DND-41 (cell line): ENCODE results near the gene NFATC2IP.

Experiments
- ATAC-seq: fragments of 200-7000 bp; cut with Tn5 transposase; 3 replicates; pipeline ENCODE4 v1.9.1; 2021; ENCODE audit warnings: low read depth; ENCODE audit not compliant: insufficient read depth
- DNase-seq: peaks from one replicate; pipeline ENCODE4 v3.0.0-alpha.2; 2020
- H2AFZ ChIP-seq: 2 replicates; pipeline ENCODE4 v1.6.0; 2012; ENCODE audit warnings: low read depth, low read length
- H3K27ac ChIP-seq: 2 replicates; pipeline ENCODE4 v1.5.1; 2012; ENCODE audit warnings: low read length, inconsistent platforms
- H3K27me3 ChIP-seq: fragments of 200-600 bp; sonication (generic); 2 replicates; pipeline ENCODE4 v1.6.0; 2012; ENCODE audit warnings: low read length, mild to moderate bottlenecking, inconsistent platforms; ENCODE audit not compliant: insufficient read depth, poor library complexity
- H3K36me3 ChIP-seq: 2 replicates; pipeline ENCODE4 v1.5.1; 2012; ENCODE audit warnings: low read length, inconsistent platforms; ENCODE audit not compliant: insufficient read depth
- H3K4me1 ChIP-seq: 2 replicates; pipeline ENCODE4 v1.5.1; 2012; ENCODE audit warnings: mild to moderate bottlenecking, low read length; ENCODE audit not compliant: insufficient read depth
- H3K4me2 ChIP-seq: 2 replicates; pipeline ENCODE4 v1.6.0; 2012; ENCODE audit warnings: mild to moderate bottlenecking, moderate library complexity, low read length, inconsistent platforms; ENCODE audit not compliant: insufficient read depth
- H3K4me3 ChIP-seq, 2 experiments: fragments of 200-600 bp in 1 of 2; shearing (Covaris generic) in 1 of 2; 2 replicates each; pipeline ENCODE4 v1.5.1; 2012 to 2016; ENCODE audit warnings: inconsistent platforms in 2 of 2, low read length in 2 of 2, mild to moderate bottlenecking in 2 of 2, low read depth in 1 of 2, moderate library complexity in 1 of 2
- H3K79me2 ChIP-seq: 2 replicates; pipeline ENCODE4 v1.6.0; 2012; ENCODE audit warnings: low read length, inconsistent platforms; ENCODE audit not compliant: insufficient read depth
- H3K9ac ChIP-seq: 2 replicates; pipeline ENCODE4 v1.6.0; 2012; ENCODE audit warnings: low read depth, mild to moderate bottlenecking, inconsistent platforms, low read length, moderate library complexity
- H3K9me3 ChIP-seq: 2 replicates; pipeline ENCODE4 v1.5.1; 2012; ENCODE audit warnings: low read length, moderate library complexity, mild to moderate bottlenecking, inconsistent platforms; ENCODE audit not compliant: insufficient read depth, severe bottlenecking
- H4K20me1 ChIP-seq: 2 replicates; pipeline ENCODE4 v1.6.0; 2012; ENCODE audit warnings: low read length; ENCODE audit not compliant: insufficient read depth
- EZH2 ChIP-seq: IDR thresholded peaks from 3 replicates; pipeline ENCODE4 v1.6.1; 2012; ENCODE audit warnings: borderline replicate concordance, low read depth, mild to moderate bottlenecking, moderate library complexity, low read length, inconsistent platforms; ENCODE audit not compliant: severe bottlenecking
- TF ChIP-seq, protein P1 (sequence below): IDR thresholded peaks from 2 replicates; pipeline ENCODE4 v1.5.1; 2012; ENCODE audit warnings: borderline replicate concordance, low read length, moderate library complexity, mild to moderate bottlenecking; ENCODE audit not compliant: poor library complexity, severe bottlenecking; ENCODE audit errors: extremely low read depth

Gene NFATC2IP

DNA sequence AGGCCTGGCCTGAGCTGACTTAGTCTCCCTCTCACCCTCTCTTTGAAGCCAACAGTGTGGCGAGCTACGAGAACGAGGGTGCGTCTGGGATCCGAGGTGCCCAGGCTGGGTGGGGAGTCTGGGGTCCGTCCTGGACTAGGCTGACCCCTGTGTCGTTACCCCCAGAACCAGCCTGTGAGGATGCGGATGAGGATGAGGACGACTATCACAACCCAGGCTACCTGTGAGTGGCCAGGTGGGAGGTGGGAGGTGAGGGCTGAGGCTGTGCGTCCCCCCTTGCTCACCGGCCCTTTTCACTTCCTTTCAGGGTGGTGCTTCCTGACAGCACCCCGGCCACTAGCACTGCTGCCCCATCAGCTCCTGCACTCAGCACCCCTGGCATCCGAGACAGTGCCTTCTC, 35.8 kb downstream of the NFATC2IP start:
- Histone ChIP-seq H3K4me1 (peaks cover 27% of the 10 kb centered on the region), H3K27me3 (no peaks in the 10 kb centered on the region), H3K27ac (no peak overlapping the region), H4K20me1 (no peaks in the 10 kb centered on the region), H3K4me2 (no peak overlapping the region), H3K4me3 (no peak overlapping the region), H2AFZ (no peak overlapping the region), H3K9ac (no peak overlapping the region), H3K36me3 (peaks cover 43% of the 10 kb centered on the region), H3K9me3 (no peaks in the 10 kb centered on the region), H3K79me2 (no peaks in the 10 kb centered on the region)
- TF ChIP-seq, protein P1, sequence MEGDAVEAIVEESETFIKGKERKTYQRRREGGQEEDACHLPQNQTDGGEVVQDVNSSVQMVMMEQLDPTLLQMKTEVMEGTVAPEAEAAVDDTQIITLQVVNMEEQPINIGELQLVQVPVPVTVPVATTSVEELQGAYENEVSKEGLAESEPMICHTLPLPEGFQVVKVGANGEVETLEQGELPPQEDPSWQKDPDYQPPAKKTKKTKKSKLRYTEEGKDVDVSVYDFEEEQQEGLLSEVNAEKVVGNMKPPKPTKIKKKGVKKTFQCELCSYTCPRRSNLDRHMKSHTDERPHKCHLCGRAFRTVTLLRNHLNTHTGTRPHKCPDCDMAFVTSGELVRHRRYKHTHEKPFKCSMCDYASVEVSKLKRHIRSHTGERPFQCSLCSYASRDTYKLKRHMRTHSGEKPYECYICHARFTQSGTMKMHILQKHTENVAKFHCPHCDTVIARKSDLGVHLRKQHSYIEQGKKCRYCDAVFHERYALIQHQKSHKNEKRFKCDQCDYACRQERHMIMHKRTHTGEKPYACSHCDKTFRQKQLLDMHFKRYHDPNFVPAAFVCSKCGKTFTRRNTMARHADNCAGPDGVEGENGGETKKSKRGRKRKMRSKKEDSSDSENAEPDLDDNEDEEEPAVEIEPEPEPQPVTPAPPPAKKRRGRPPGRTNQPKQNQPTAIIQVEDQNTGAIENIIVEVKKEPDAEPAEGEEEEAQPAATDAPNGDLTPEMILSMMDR: no peak
- no peak for TF ChIP-seq EZH2
- DNase-seq (no peak), ATAC-seq (no peak)

DNA sequence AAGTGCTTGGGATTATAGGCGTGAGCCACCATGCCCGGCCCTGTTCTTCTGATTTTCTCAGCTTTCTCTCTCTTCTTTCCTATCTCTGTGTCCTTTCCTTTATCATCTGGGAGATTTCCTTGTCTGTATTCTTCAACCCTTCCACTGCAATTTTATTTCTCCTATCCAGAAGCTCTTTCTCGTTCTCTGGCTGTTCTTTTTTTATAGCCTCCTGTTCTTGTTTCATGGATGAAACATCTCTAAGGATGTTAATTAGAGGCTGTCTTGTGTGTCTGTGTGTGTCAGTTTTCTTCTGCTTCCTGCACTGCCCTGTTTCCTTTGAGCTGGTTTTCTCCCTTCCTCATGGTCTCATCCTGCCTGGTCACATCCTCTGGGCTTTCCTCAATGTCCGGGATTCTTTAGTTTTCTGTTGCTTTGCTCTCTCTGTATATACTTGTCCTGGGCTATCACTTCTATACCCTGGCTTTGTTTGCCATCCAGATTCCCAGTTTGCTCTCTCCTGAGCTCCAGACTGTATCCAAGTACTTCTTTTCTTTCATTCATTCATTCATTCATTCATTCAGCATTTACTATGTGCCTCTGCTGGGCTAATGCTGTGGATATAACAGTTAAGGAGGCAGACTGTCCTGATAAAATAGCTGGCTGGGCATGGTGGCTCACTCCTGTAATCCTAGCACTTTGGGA, 36.6 kb downstream of the NFATC2IP start:
- Histone ChIP-seq H3K27me3 (no peaks in the 10 kb centered on the region), H2AFZ (no peak overlapping the region), H3K4me1 (peaks cover 27% of the 10 kb centered on the region), H3K4me2 (no peak overlapping the region), H3K27ac (no peak overlapping the region), H3K4me3 (no peak overlapping the region), H3K9ac (no peak overlapping the region), H3K79me2 (no peaks in the 10 kb centered on the region), H3K36me3 (peaks cover 35% of the 10 kb centered on the region), H4K20me1 (no peaks in the 10 kb centered on the region), H3K9me3 (no peaks in the 10 kb centered on the region)
- TF ChIP-seq, protein P1: no peak
- TF ChIP-seq EZH2: no peak
- DNase-seq (no peak), ATAC-seq (no peak)

DNA sequence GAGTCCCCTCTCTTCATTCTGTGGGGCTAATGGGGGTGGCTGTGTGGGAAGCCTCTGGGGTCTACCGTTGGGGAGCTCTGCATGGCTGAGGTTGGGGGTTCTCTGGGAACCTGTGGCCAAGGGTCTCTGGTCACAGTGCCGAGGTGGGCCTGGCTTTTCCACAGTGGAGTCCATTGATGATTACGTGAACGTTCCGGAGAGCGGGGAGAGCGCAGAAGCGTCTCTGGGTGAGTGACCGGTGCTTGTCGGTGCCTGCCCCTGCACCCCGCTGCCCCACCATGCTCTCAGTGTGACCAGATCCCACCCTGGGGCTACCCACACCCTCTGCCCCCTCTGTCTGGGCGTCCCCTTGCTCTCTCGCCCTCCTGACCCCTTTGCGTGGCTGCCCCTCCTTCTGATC, 38.6 kb downstream of the NFATC2IP start:
- Histone ChIP-seq H3K9me3 (no peaks in the 10 kb centered on the region), H3K27me3 (no peaks in the 10 kb centered on the region), H3K4me2 (no peak overlapping the region), H3K4me3 (no peak overlapping the region), H3K9ac (no peak overlapping the region), H3K27ac (no peak overlapping the region), H4K20me1 (no peaks in the 10 kb centered on the region), H3K36me3 (peaks cover 15% of the 10 kb centered on the region), H3K79me2 (no peaks in the 10 kb centered on the region), H3K4me1 (peaks cover 18% of the 10 kb centered on the region), H2AFZ (no peak overlapping the region)
- ATAC-seq (no peak), DNase-seq (no peak)
- no peak for TF ChIP-seq EZH2

DNA sequence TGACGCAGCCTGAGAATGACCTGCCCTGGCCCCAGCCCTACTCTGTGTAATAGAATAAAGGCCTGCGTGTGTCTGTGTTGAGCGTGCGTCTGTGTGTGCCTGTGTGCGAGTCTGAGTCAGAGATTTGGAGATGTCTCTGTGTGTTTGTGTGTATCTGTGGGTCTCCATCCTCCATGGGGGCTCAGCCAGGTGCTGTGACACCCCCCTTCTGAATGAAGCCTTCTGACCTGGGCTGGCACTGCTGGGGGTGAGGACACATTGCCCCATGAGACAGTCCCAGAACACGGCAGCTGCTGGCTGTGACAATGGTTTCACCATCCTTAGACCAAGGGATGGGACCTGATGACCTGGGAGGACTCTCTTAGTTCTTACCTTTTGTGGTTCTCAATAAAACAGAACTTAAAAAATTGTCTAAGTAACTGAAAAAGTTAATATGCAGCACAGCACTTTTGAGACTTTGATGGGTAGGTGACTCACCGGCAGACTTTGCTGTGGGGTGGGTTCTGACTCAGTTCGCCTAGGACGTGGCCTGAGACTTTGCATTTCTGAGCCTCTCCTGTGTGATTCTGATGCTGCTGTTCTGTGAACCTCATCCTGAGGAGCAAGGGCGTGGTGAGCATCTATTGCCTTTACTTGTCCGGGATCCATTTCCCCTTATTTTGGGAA, 39.8 kb downstream of the NFATC2IP start:
- Histone ChIP-seq H3K4me2 (no peak overlapping the region), H3K27ac (no peak overlapping the region)
- ATAC-seq: no peak

More for the DNA sequence above, 39.8 kb downstream of the NFATC2IP start:
- Histone ChIP-seq H3K27me3 (no peaks in the 10 kb centered on the region), H3K9ac (no peak overlapping the region), H3K79me2 (no peaks in the 10 kb centered on the region), H3K9me3 (no peaks in the 10 kb centered on the region), H3K4me3 (no peak overlapping the region), H4K20me1 (no peaks in the 10 kb centered on the region), H3K36me3 (peaks cover 15% of the 10 kb centered on the region), H2AFZ (no peak overlapping the region), H3K4me1 (peaks cover 8% of the 10 kb centered on the region)
- DNase-seq: no peak
- TF ChIP-seq, protein P1: no peak
- TF ChIP-seq EZH2: no peak
